ENCODE measurements around the gene KIN. TPM values are rescaled to one million over a fixed set of nuclear protein-coding genes. Genes with fewer than 3 reads are reported as not detected.

Gene KIN
- total and polyA plus RNA-seq, 2 of the 4 experiments (the other 2 are of a cell fraction) = 3.0 to 6.4 TPM

- intact Hi-C loops (cut with micrococcal nuclease) = loop anchor here (10.0 kb wide), 1 partner anchor 1550 kb away; no protein-coding TSS in a partner anchor
- Histone ChIP-seq H3K4ac (ENCODE audit: low read depth, low read length) (no peak overlapping the region), H2BK20ac (ENCODE audit: low read depth, low read length) (no peak overlapping the region), H2AK9ac (replicated peaks; ENCODE audit: low read depth, low read length, poor library complexity) (no peak overlapping the region), H3K27ac (ENCODE audit: insufficient read depth, low read length) (no peak overlapping the region), H3K14ac (replicated peaks; ENCODE audit: low read depth, low read length) (no peak overlapping the region), H3K4me1 (ENCODE audit: control insufficient read depth, insufficient read depth, low read length) (no peaks in the 10 kb centered on the region), H3K56ac (ENCODE audit: extremely low read depth, insufficient read depth, low read length) (no peak overlapping the region), H2BK15ac (ENCODE audit: low read depth, low read length) (no peak overlapping the region), H2BK120ac (ENCODE audit: low read depth, low read length) (no peak overlapping the region), H4K20me1 (ENCODE audit: insufficient read depth, low read length) (peaks cover 3% of the 10 kb centered on the region; the same call in 1 of the 2 replicates), H4K91ac (ENCODE audit: insufficient read depth, low read depth, low read length) (no peak overlapping the region), H3K23ac (ENCODE audit: low read depth, low read length) (no peak overlapping the region), H3K9me1 (ENCODE audit: insufficient read depth, low read length) (no peaks in the 10 kb centered on the region), H3K9ac (ENCODE audit: low read depth, low read length) (no peak overlapping the region), H3K4me3 (ENCODE audit: insufficient read depth, low read depth, low read length) (no peak overlapping the region), H3K27me3 (ENCODE audit: control insufficient read depth, insufficient read depth, low read length) (no peaks in the 10 kb centered on the region), H3K36me3 (ENCODE audit: control insufficient read depth, insufficient read depth, low read length) (peaks cover 32% of the 10 kb centered on the region), H4K8ac (ENCODE audit: low read depth in 2 of 2, low read length in 2 of 2) (no peak overlapping the region), H3K18ac (ENCODE audit: low read depth, low read length) (no peak overlapping the region), H2AFZ (replicated peaks; ENCODE audit: low read length, poor library complexity) (no peak overlapping the region), H2AK5ac (ENCODE audit: low read depth, low read length) (no peak overlapping the region), H2BK5ac (ENCODE audit: low read depth, low read length, poor library complexity, severe bottlenecking) (no peak overlapping the region), H3K4me2 (ENCODE audit: low read depth, low read length) (no peak overlapping the region), H3K9me3 (ENCODE audit: control insufficient read depth, insufficient read depth, low read length) (no peaks in the 10 kb centered on the region), H4K5ac (ENCODE audit: low read depth, low read length) (no peak overlapping the region), H3K79me1 (ENCODE audit: low read depth in 1 of 2, low read length in 2 of 2) (no peaks in the 10 kb centered on the region; a peak in 1 of 4 replicates)
- dilution Hi-C loops (cut with HindIII; ENCODE audit: low sequenced_read_pairs, unreplicated experiment) = no loop called here
- ATAC-seq (ENCODE audit: low read depth) = no peak
- ChIA-PET POLR2A (ENCODE audit: unreplicated experiment) (no interaction called here), CTCF (no interaction called here)
- TF ChIP-seq MAZ (IDR thresholded peaks at IDR 0.05; ENCODE audit: borderline replicate concordance, low read depth, low read length) (no peak), CHD1 (IDR thresholded peaks at IDR 0.05; ENCODE audit: low read depth, low read length) (no peak), USF2 (IDR thresholded peaks at IDR 0.05; ENCODE audit: low read depth, low read length) (no peak), CEBPB (IDR thresholded peaks at IDR 0.05; ENCODE audit: low read depth, low read length) (no peak), FOS (IDR thresholded peaks at IDR 0.05; ENCODE audit: low read depth, low read length) (no peak), RFX5 (IDR thresholded peaks at IDR 0.05; ENCODE audit: low read depth, low read length) (no peak), CTCF (conservative IDR thresholded peaks at IDR 0.05; ENCODE audit: low read depth, low read length) (no peak), MAFK (IDR thresholded peaks at IDR 0.05; ENCODE audit: low read depth, low read length) (no peak), ELK1 (IDR thresholded peaks at IDR 0.05; ENCODE audit: borderline replicate concordance, low read depth, low read length) (no peak), MXI1 (IDR thresholded peaks at IDR 0.05; ENCODE audit: borderline replicate concordance, low read depth, low read length) (no peak), BHLHE40 (IDR thresholded peaks at IDR 0.05; ENCODE audit: low read depth, low read length) (no peak), RAD21 (IDR thresholded peaks at IDR 0.05; ENCODE audit: low read length) (no peak), NFE2L2 (IDR thresholded peaks at IDR 0.05; ENCODE audit: low read depth, low read length) (no peak), SMC3 (IDR thresholded peaks at IDR 0.05; ENCODE audit: low read depth, low read length) (no peak), POLR2A (IDR thresholded peaks at IDR 0.05; ENCODE audit: low read depth, low read length) (no peak), RCOR1 (IDR thresholded peaks at IDR 0.05; ENCODE audit: insufficient replicate concordance, low read length) (no peak)
- no TSS peak for BruUV-seq (replicated peaks)
- DNase-seq = no peak
- WGBS, 2 experiments (ENCODE audit: extremely low coverage in 2 of 2, insufficient read length in 1 of 2) = no CpG with 5 or more reads among the region's 3 CpGs
- in situ Hi-C loops (cut with MboI; ENCODE audit: low sequenced_read_pairs) = no loop called here
These were observed 32.7 kb downstream of the KIN start for GRCh38 chr10:7755103-7755502.

Measured in IMR-90 (cell line).